GM19240 (cell line): ENCODE results near the gene SCFD2.

Experiments
- DNase-seq: peaks from one replicate; pipeline ENCODE4 v3.0.0; 2011; ENCODE audit warnings: low spot score; ENCODE audit not compliant: insufficient read length

Gene SCFD2

DNA sequence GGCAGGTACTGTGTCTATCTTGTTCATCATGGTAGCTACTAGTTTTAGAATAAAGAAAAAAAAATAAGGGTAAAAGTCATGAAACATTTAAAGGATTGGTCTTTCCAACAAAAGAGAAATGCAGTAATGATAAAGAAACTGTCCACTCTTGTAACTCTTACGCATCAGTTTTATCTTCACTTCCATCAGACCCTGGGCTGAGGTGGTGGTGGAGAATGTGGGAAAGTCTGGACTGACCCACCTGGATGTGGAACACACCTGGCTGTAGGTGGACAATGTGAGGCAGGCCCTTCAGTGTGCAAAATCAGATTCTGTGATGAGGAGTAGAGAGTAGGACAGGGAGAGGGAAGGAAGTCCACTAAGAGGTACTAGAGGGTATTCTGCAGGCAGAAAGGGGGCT lies 375.2 kb downstream of the SCFD2 start:
- no peak for DNase-seq

DNA sequence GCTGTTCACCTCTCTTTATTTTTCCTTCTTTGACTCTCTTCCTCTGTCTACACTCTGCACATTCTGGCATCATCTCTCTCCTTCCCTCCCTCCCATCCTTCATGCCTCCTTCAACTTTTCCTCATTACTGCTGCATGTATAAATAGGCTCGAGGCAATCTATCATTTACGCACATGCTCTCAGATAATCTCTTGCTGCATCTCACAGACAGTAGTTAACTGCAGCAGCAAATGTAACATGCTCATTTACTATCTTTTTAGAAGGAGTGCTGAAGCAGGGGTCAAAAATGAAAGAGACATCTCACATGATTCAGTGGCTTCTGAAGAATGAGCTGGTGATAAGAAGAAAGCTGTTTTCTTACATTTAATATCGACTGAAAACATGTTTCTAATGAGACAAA lies 376.0 kb downstream of the SCFD2 start:
- no peak for DNase-seq

DNA sequence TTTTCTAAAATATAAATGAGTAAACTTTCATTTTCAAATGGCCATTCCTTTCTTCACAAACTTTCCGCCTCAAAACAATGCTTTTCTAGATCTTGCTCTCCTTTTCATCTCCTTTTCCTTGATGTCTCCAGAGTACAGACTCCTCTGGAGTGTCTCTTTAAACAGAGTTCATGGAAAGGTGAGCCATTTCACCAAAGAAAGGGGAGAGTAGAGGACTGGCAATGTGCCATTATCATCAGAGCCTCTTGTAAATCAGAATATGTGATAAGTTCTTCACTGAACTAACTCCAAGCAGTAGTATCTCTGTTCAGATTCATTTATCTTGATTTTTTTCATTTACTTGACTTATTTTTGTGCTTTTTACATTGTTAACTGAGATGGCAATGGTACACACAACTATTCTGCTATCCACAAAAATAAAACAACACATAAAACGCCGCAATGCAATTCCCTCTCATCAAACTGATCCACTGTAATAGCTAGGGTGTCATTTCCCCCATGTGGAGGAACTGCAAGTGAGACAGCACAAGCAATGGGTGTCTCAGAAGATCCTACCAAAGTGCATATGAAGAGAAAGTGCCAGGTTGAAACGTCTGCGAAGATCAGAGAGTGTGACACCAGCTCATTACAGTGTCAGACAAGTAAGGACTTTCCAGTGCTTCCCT lies 378.3 kb downstream of the SCFD2 start:
- no peak for DNase-seq

DNA sequence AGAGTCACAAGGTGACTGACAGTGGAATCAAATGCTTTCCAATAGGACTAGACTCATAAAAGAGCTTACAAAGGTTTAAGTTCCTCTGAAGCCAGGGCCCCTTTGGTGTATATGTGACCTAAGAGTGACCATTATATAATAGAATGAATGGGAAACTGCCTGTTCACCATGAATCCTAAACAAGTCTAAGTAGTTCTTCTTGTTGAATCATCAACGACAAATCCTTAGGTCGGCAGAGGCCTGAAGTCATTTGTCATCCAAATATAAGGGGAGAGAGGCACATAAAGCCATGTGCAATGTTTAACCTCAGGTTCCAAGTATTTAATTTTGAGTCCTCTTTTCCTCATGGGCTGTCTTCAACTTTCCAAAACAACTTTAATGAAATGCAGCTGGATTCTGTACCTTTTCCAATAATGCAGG lies 381.4 kb downstream of the SCFD2 start:
- DNase-seq = no peak

DNA sequence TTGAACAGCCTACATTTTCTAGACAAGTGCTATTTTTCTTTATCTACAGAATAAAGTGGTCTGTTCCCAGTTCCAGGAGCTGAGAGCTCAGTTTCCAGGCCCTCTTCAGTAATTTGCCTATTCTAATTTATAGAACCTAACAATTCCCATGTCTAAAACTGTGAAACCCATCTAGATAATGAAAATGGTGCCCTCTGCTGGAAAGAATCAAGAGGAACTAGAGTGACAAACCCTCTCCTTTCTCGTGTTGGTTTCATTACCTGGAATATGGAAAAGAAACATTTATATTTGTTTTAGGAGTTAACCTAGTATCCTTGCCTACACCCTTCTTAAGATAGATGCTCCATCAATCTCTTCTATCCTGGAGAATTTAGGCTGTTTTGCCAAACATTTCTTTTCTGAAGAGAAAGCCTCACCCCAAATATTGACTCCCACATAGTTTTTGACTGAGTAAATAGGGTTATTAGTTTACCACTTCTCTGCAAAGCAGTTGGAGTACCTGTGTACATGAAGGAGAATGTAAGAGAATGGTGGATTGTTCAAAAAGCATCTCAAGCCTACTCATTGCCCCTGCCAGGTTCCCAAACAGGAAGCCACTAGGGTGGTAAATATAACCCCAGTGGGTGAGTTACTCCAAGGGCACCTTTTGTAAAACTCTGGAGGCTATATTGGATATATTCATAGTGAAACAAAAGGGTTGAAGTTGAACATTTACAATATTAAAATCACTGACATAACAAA lies 382.1 kb downstream of the SCFD2 start:
- DNase-seq = peak; percentile 37

DNA sequence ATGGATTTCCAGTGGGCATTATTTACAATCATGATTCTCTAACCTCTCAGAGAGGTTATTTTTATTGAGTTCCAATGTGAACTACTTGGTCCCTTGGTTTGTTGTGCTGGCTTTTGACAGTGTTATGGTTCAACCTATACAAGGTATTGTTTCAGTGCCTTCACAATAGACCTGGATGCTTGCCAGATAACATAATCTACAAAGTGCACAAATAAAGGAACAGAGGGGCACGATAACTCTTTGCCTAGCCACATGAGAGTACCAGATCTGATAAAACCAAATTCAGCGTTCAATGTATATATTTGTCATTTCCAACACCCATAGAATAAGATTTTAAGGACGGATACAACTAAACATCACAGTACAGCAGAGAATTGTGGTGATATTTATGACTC lies 382.9 kb downstream of the SCFD2 start:
- no peak for DNase-seq

DNA sequence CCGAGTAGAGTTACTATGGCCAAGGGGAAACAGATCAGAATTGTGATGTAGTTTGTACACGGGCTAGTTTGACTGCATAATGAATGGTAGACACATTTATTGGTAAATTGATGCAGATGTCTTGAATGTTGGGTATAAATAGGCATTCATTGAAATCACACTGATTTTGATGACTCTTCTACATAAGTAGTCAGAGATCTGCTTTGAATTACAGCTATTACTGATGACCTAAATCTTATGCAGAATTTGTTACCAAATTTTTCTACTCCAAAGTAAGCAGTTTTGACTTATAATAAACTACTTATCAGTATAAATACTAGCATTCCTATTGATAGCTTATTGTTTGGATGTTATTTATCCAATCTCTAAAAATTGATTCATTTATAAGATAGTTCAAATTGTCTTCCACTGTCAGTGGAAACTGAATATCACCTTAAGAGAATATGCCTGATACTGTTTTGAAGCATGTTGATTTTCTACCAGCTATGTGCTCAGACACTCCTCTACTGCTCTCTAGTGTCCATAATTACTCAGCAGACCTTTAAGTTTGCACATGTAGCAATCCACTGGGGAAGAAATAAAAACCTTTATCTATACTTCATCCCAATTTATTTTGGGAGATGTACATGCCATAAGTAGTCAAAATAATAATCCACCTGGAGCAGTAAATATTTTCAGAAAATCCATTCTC lies 383.5 kb downstream of the SCFD2 start:
- DNase-seq = no peak

DNA sequence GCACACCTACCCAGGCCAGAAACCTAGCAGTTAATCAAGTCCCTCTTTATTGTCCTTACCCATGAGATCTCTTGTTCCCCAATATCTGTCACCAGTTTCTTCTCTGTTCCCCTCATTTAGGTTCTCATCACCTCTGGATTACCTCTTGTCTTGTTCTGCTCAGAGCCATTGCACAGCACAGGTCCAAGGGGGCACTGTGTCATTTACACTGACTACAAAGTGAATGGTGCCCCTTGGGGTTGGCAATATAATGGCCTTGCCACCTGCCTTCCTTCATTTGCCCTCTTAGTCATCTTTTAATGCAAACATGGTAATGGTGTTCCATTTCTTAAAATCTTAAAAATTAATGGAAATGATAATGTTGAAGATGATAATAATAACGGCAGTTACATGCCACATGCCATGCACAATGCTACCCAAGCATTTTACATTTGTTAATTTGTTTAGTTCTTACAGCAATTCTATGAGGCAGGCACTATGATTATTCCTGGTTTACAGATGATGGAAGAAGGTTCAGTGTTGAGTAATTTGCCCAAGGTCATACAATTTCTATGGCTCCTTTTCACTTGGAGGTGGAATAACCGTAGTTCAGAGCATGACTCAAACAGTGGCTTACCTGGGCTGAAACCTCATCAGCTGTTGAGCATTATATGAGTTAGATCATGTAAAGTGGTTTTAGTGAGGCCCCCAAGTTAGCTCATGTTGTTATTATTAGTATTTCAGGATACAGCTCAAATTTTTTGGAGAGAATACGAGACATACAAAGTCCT lies 385.9 kb downstream of the SCFD2 start:
- DNase-seq = no peak

DNA sequence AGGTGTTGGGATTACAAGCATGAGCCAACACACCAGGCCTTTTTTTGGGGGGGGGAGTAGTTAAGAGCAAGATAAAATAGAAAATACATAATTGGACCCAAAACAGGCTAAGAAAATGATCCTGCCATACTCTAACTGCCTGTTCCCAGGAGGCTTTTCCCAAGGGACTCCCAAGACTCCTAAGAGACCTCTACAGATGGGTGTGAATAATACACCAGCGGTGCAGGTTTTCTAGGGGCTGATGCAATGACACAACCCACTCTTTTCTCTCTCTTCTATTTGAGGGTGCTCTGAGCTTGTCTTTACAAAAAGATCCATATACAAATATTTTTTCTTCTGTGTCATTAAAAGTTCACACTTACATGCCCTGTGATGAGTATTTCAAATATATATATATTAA lies 386.8 kb downstream of the SCFD2 start:
- no peak for DNase-seq

DNA sequence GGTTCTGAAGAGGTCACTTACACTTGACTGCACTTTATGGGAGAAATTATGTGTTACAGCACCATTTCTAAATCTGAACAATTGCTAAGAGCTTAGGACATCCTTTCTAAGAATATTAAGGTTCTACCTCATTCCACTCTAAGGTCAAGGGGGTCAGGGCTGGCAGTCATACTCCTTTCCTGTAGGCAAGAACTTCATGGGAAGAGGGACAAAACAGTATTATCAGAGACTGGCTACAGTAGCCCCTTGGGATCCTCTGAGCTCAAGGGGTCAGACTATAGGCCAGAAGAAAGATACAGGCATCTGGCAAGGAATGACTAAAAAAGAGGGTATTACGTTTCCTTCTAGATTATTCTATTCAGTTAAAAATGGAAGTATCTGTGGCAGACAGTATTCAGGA lies 388.6 kb downstream of the SCFD2 start:
- DNase-seq = no peak

DNA sequence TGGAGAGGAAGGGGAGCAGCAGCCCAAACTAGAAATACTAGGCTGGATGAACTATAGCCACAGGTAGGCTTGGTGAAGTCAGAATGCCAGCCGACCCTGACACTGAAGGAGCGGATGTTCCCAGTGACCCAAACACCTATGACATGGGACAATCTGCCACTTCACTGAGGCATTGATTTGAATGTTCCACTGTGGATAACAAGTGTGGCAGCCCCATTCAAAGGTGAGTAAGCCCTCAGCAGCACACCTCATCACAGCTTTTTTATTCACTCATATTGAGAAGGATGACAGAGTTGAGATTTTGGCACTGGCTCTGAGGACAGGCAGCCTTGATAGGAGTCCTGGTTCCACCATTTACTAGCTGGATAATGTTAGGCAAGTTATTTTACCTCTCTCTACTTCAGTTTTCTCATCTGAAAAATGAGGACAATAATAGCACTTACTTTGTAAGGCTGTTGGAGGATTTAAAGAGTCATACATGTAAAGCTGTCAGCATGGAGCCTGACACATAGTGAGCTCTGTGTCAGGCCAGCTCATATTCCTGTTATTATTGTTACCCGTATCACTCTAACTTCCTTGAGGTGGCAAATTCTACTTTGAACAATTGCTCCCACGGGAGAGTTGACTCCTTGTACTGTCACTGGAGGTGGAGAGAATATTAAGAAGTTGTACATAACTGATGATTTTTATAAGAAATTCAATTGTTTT lies 389.2 kb downstream of the SCFD2 start:
- DNase-seq = no peak

DNA sequence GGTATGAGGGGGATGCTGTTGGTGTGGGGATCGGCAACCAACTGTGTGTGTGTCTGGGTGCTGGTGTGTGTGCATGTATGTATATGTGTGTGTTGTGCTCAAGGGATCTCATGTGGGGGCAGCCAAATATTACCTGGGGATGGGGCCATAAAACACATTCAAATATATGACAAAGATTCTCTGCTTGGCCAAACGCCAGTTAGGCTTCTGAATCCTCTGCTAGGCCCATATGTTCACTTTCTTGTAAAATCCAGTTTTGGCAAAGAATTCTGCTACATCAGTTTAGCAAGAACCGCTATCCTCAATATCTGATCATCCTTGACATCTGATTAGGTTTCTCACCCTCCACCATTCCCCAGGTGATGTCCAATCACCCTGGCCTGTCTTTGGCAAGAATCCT lies 397.2 kb downstream of the SCFD2 start:
- DNase-seq = no peak

DNA sequence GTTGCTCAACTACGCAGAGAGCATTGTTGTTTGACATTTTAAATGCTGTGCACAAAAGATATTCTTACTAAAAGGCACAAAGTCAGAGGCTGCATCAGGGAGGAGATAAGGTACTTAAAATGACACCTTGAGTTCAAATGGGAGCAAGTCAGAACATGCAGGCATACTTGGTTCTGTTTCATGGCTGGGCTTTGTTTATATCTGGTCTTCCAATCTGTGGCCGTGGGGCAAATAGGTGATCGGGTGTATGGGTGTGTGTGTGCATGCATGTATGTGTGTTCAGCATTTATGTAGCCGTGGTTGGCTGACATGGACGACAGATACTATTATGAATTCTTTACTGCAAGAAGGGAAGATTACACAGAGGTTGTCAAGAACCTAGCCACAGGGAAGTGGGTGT lies 397.6 kb downstream of the SCFD2 start:
- DNase-seq = no peak

DNA sequence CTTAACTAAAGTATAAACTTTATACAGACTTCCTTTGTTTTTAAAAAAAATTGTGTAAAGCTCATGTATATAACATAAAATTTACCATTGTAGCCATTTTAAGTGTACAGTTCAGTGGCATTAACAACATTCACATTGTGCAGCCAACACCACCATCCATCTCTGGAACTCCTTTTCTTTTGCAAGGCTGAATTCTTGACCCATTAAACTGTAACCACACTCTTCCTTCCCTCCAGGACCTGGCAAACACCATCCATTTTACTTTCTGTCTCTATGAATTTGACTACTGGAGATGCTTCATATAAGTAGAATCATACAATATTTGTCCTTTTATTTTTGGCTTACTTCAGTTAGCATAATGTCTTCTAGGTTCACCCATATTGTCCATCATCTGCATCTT lies 399.1 kb downstream of the SCFD2 start:
- no peak for DNase-seq

DNA sequence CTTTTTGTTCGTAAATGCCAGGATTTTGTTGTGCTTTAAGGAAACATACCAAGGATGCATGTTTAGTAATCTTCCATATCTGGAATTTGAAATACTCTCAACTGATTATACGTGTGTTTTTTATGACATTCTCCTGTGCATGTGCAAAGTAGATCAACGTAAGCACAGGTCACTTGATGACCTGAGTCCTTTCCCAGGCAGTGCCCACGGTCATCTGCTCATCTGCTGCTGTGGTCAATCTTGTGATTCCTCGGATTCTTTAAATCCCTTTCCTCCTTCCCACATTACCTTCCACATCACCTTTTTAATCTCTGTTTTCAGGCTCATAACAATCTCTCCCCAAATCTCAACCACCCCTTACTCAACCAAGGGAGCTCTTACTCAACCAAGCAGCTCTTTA lies 399.7 kb downstream of the SCFD2 start:
- no peak for DNase-seq

DNA sequence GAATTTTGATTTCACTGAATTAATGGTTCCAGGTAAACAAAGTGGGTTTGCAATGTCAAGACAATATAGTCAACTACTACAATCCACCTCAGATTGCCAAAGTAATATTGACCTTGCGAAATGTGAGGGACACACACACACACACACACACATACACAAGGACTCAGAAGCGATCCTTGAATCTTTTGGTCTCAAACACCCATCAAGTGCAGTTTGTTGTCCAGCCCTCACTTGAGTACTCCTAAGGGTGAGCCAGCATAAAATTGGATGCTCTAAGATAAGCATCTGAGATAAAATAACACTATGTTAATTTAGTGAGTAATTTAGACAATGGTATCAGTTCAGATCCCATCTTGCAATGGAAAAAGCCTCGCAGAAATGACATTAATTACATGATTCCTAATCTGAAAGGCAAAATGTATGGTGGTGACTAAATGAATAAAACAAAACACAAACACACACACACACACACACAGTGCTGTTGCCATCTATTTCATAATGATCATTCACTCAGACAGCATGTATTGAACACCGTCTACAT lies 401.2 kb downstream of the SCFD2 start:
- no peak for DNase-seq

DNA sequence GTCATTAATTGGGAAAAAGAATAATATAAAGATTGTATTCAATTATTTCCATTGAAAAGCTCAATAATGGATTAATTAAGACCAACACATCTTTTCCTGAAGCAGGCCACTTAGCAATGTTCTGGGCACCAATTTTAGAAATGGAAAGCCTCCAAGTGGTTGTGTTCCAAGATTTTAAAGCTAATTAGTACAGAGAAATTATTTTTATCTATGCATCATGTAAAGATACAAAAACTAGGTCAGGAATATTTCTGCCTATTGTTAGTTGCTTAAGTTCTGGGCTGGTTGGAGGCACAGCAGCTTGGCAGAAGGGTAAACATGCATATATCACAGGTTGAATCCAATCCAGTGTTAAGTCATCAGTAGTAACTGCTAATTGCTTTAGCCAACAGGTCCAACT lies 401.9 kb downstream of the SCFD2 start:
- no peak for DNase-seq

DNA sequence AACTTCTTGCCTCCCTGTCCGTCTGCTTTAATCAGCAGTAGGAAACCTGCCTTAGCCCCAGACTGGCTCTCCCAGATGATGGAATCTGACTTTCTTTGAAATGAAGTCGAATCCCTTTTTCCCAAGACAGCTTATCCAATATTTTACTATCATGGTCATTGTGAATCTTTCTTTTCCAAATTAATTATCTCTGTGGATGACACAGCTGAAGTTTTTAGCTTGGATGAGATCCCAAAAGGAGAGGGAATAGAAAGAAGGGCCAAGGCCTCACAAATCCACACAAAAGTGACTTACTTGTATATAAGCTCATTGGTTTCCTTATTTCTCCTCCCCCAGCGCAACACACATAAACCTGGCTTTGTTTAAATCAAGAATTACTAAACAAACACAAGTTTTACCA lies 403.1 kb downstream of the SCFD2 start:
- no peak for DNase-seq

DNA sequence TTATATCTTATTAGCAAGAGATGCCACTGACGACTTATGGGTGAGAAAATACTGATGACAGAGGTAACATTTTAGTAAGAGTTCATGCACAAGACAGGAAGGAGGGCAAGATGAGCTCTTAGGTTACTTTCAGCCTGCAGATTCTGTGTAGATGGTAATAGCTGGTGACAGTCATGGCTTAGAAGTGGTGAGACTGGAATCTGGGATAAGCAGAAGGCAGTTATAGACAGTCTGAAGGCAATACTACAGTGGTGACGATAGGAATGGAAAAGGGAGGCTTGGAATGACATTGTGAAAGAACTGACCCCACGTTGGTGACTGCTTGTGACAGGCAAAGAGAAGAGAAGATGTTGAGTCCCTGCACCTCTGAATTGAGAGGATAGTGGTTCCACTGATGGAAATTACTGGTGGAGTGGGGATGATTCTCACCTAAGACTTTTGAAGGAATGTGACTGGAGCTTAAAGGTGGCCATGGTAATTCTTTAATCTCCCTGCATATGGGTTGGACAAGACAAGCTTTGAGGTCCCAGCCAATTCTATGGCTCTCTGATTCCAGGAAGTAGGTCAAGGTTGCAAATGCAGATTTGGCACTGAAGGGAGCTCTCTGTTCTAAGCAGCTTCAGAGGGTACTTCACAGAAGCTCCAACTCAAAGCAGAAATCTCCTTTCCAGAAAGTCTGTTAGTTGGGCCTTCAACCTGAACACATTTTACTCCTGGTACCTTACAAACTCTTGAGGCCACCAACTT lies 404.0 kb downstream of the SCFD2 start:
- DNase-seq = no peak

DNA sequence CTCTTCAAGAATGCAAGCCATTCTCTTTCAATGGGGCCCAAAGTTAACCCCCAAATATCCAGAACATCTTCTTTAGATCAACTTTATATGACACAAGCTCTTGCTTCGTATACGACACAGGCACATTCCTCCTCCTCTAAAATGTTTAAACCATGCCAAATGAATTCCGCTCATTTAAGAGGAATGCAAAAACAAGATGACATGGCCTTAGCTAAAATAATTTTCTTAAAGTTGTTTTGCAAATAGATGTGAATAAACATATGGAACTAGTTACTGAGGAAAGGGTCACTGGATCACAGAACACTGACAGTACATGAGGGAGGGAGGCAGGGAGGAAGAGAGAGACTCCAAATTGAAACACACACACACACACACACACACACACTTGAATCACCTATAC lies 406.3 kb downstream of the SCFD2 start:
- no peak for DNase-seq
